Neutrophil (primary cell): ENCODE data around the gene PDE3A.

Experiments
- H3K27ac ChIP-seq: fragments of 200-600 bp; sonication (generic); 2 replicates; pipeline ENCODE4 v1.5.1; 2016; ENCODE audit warnings: mild to moderate bottlenecking, moderate library complexity
- H3K27me3 ChIP-seq: fragments of 200-600 bp; sonication (generic); 2 replicates; pipeline ENCODE4 v1.6.0; 2016; ENCODE audit warnings: mild to moderate bottlenecking
- H3K36me3 ChIP-seq: fragments of 200-600 bp; sonication (generic); 2 replicates; pipeline ENCODE4 v1.5.1; 2017
- H3K4me1 ChIP-seq, 2 experiments: fragments of 200-600 bp in 1 of 2; sonication (generic) in 1 of 2; 1 replicate in 1 of 2; 2 replicates in 1 of 2; pipeline versions ENCODE4 v1.5.1 to v1.6.1; 2013 to 2016; ENCODE audit warnings: low read depth in 1 of 2, low read length in 1 of 2, mild to moderate bottlenecking in 1 of 2, moderate library complexity in 1 of 2; ENCODE audit not compliant: control insufficient read depth in 1 of 2, insufficient read depth in 1 of 2
- H3K4me3 ChIP-seq, 2 experiments: fragments of 200-600 bp in 1 of 2; sonication (generic) in 1 of 2; 1 replicate in 1 of 2; 2 replicates in 1 of 2; pipeline ENCODE4 v1.5.1; 2013 to 2016; ENCODE audit warnings: low read depth in 1 of 2, low read length in 1 of 2, mild to moderate bottlenecking in 1 of 2, moderate library complexity in 1 of 2
- H3K9me3 ChIP-seq: fragments of 200-600 bp; sonication (generic); 2 replicates; pipeline ENCODE4 v1.5.1; 2016
- CTCF ChIP-seq: fragments of 200-600 bp; sonication (generic); IDR thresholded peaks from 2 replicates; pipeline ENCODE4 v1.5.1; 2016; ENCODE audit warnings: antibody characterized with exemption

The PDE3A gene

GRCh38 chr12:20578142-20578541 is 209.8 kb downstream of the PDE3A start:
- H3K4me3 ChIP-seq: no peak overlapping the region

GRCh38 chr12:20585055-20585625 is 216.8 kb downstream of the PDE3A start:
- Histone ChIP-seq H3K27me3 (no peaks in the 10 kb centered on the region), H3K9me3 (no peaks in the 10 kb centered on the region), H3K27ac (no peak overlapping the region), H3K4me1 (no peaks in the 10 kb centered on the region), H3K36me3 (no peaks in the 10 kb centered on the region), H3K4me3 (no peak overlapping the region)
- TF ChIP-seq CTCF: no peak

More at GRCh38 chr12:20578142-20578541, 209.8 kb downstream of the PDE3A start:
- Histone ChIP-seq H3K27ac (no peak overlapping the region), H3K27me3 (no peaks in the 10 kb centered on the region), H3K4me1 (no peaks in the 10 kb centered on the region), H3K9me3 (no peaks in the 10 kb centered on the region), H3K36me3 (no peaks in the 10 kb centered on the region)
- TF ChIP-seq CTCF: no peak

GRCh38 chr12:20585913-20586312 is 217.6 kb downstream of the PDE3A start:
- Histone ChIP-seq H3K4me3 (no peak overlapping the region), H3K36me3 (no peaks in the 10 kb centered on the region), H3K9me3 (no peaks in the 10 kb centered on the region), H3K27me3 (no peaks in the 10 kb centered on the region), H3K4me1 (no peaks in the 10 kb centered on the region), H3K27ac (no peak overlapping the region)
- no peak for TF ChIP-seq CTCF

- no peaks in the 10 kb centered on the region for H3K27me3 ChIP-seq
- H3K36me3 ChIP-seq: no peaks in the 10 kb centered on the region
- H3K9me3 ChIP-seq: no peaks in the 10 kb centered on the region
- no peak overlapping the region for H3K27ac ChIP-seq
- no peaks in the 10 kb centered on the region for H3K4me1 ChIP-seq
- no peak overlapping the region for H3K4me3 ChIP-seq
- no peak for TF ChIP-seq CTCF
These were observed 219.7 kb downstream of the PDE3A start for GRCh38 chr12:20588042-20588441.

- H3K36me3 ChIP-seq: no peaks in the 10 kb centered on the region
- no peaks in the 10 kb centered on the region for H3K9me3 ChIP-seq
- no peak overlapping the region for H3K4me3 ChIP-seq
- no peak for TF ChIP-seq CTCF
- H3K27me3 ChIP-seq: no peaks in the 10 kb centered on the region
- peaks cover 0 to 6% of the 10 kb centered on the region in 2 experiments for H3K4me1 ChIP-seq
- no peak overlapping the region for H3K27ac ChIP-seq
These were observed 222.2 kb downstream of the PDE3A start for GRCh38 chr12:20590570-20590969.
